ENCODE measurements around the gene SRRD.

Gene SRRD

GRCh38 chr22:26481112-26481693 is 2.5 kb upstream of the SRRD start:
- in situ Hi-C loops (cut with MboI; ENCODE audit: low sequenced_read_pairs): no loop called here

GRCh38 chr22:26481694-26482093 is 2.0 kb upstream of the SRRD start:
- in situ Hi-C loops (cut with MboI; ENCODE audit: low sequenced_read_pairs): no loop called here

GRCh38 chr22:26482161-26482560 is 1.5 kb upstream of the SRRD start:
- in situ Hi-C loops (cut with MboI; ENCODE audit: low sequenced_read_pairs): no loop called here

GRCh38 chr22:26483043-26483438 is 636 bp upstream of the SRRD start:
- in situ Hi-C loops (cut with MboI; ENCODE audit: low sequenced_read_pairs): no loop called here

GRCh38 chr22:26484360-26484706 is 656 bp downstream of the SRRD start:
- in situ Hi-C loops (cut with MboI; ENCODE audit: low sequenced_read_pairs): no loop called here

- in situ Hi-C loops (cut with MboI; ENCODE audit: low sequenced_read_pairs): no loop called here
These were observed 1.3 kb downstream of the SRRD start for GRCh38 chr22:26485013-26485412.

- in situ Hi-C loops (cut with MboI; ENCODE audit: low sequenced_read_pairs): no loop called here
These were observed 2.2 kb downstream of the SRRD start for GRCh38 chr22:26485806-26486390.

GRCh38 chr22:26486394-26486793 is 2.7 kb downstream of the SRRD start:
- in situ Hi-C loops (cut with MboI; ENCODE audit: low sequenced_read_pairs): no loop called here

- in situ Hi-C loops (cut with MboI; ENCODE audit: low sequenced_read_pairs): no loop called here
These were observed 4.3 kb downstream of the SRRD start for GRCh38 chr22:26487996-26488395.

GRCh38 chr22:26489447-26490036 is 5.9 kb downstream of the SRRD start:
- in situ Hi-C loops (cut with MboI; ENCODE audit: low sequenced_read_pairs): no loop called here

GRCh38 chr22:26492220-26492619 is 8.5 kb downstream of the SRRD start:
- in situ Hi-C loops (cut with MboI; ENCODE audit: low sequenced_read_pairs): no loop called here

GRCh38 chr22:26494506-26494905 is 10.8 kb downstream of the SRRD start:
- in situ Hi-C loops (cut with MboI; ENCODE audit: low sequenced_read_pairs): no loop called here

GRCh38 chr22:26496456-26496855 is 12.8 kb downstream of the SRRD start:
- in situ Hi-C loops (cut with MboI; ENCODE audit: low sequenced_read_pairs): no loop called here

GRCh38 chr22:26499188-26499703 is 15.6 kb downstream of the SRRD start:
- in situ Hi-C loops (cut with MboI; ENCODE audit: low sequenced_read_pairs): no loop called here

- in situ Hi-C loops (cut with MboI; ENCODE audit: low sequenced_read_pairs): no loop called here
These were observed 18.3 kb downstream of the SRRD start for GRCh38 chr22:26501996-26502395.

- in situ Hi-C loops (cut with MboI; ENCODE audit: low sequenced_read_pairs): no loop called here
These were observed 19.2 kb downstream of the SRRD start for GRCh38 chr22:26502688-26503561.

- in situ Hi-C loops (cut with MboI; ENCODE audit: low sequenced_read_pairs): no loop called here
These were observed 20.1 kb downstream of the SRRD start for GRCh38 chr22:26503758-26504157.

- in situ Hi-C loops (cut with MboI; ENCODE audit: low sequenced_read_pairs): no loop called here
These were observed 24.5 kb downstream of the SRRD start for GRCh38 chr22:26508148-26508547.

GRCh38 chr22:26512149-26512793 is 28.6 kb downstream of the SRRD start, which contains the start of gene TFIP11:
Gene TFIP11, minus strand, starts transcription at chr22:26512473. Its CDS starts 2,201 bp downstream, at chr22:26510272.
- in situ Hi-C loops (cut with MboI; ENCODE audit: low sequenced_read_pairs): no loop called here

GRCh38 chr22:26513838-26514237 is 30.2 kb downstream of the SRRD start:
- in situ Hi-C loops (cut with MboI; ENCODE audit: low sequenced_read_pairs): no loop called here
